Endothelial cell of umbilical vein (primary cell): Measurements from ENCODE around the gene ARHGEF39. TPM values are rescaled to one million over a fixed set of nuclear protein-coding genes. Genes with fewer than 3 reads are reported as not detected.

ENCODE experiments used
- BruUV-seq: library from RNA; stranded (reverse); fragments of 400-500 nt; replicated peaks from 2 replicates; lab custom pipeline; 2021; lab: Mats Ljungman, UMichigan
- CTCF ChIA-PET: fragments of 300-600, 350-600 bp; sonication (Branson Sonifier 250); formaldehyde crosslinking; loops from one replicate; lab custom pipeline; 2021; ENCODE audit warnings: antibody characterized with exemption, inconsistent platforms; lab: Charles Lee
- POLR2A ChIA-PET: fragments of 300-600, 350-600 bp; sonication (Branson Sonifier 250); formaldehyde crosslinking; loops from one replicate; lab custom pipeline; 2021; ENCODE audit warnings: antibody characterized with exemption, inconsistent platforms; lab: Charles Lee
- DNase-seq: peaks from one replicate; pipeline ENCODE4 v3.0.0-alpha.2; 2011; ENCODE audit warnings: low read depth, low spot score
- FAIRE-seq: peaks from 2 replicates; lab custom pipeline; 2011; peaks lifted over from hg19 to GRCh38; lab: Jason Lieb, UNC
- H2AFZ ChIP-seq: 2 replicates; pipeline ENCODE4 v1.6.0; 2012; ENCODE audit warnings: low read depth, low read length, control low read depth, inconsistent platforms
- H3K27ac ChIP-seq: 2 replicates; pipeline ENCODE4 v1.5.1; 2011; ENCODE audit warnings: low read depth, mild to moderate bottlenecking, control low read depth, low read length, moderate library complexity; ENCODE audit not compliant: insufficient read depth
- H3K27me3 ChIP-seq, 2 experiments: 2 replicates each; pipeline versions ENCODE4 v1.6.0 to v1.6.1; 2011; ENCODE audit warnings: low read length in 2 of 2, mixed read lengths in 1 of 2; ENCODE audit not compliant: control insufficient read depth in 2 of 2, insufficient read depth in 2 of 2
- H3K36me3 ChIP-seq, 2 experiments: 2 replicates in 1 of 2; 3 replicates in 1 of 2; pipeline ENCODE4 v1.5.1; 2011; ENCODE audit warnings: low read length in 2 of 2, mild to moderate bottlenecking in 1 of 2, moderate library complexity in 1 of 2; ENCODE audit not compliant: control insufficient read depth in 2 of 2, insufficient read depth in 2 of 2; ENCODE audit errors: extremely low read depth in 1 of 2
- H3K4me1 ChIP-seq: 3 replicates; pipeline ENCODE4 v1.5.1; 2011; ENCODE audit warnings: mild to moderate bottlenecking, low read length; ENCODE audit not compliant: control insufficient read depth, insufficient read depth; ENCODE audit errors: extremely low read depth
- H3K4me2 ChIP-seq: 2 replicates; pipeline ENCODE4 v1.6.1; 2011; ENCODE audit warnings: low read length, control low read depth, mixed read lengths; ENCODE audit not compliant: insufficient read depth
- H3K4me3 ChIP-seq, 3 experiments: fragments of 200-600 bp in 1 of 3; sonication (generic), shearing (Covaris generic) in 1 of 3; replicated peaks in 1 of 3; 2 replicates each; pipeline ENCODE4 v1.5.1; 2011 to 2016; ENCODE audit warnings: control low read depth in 3 of 3, low read length in 3 of 3, mild to moderate bottlenecking in 2 of 3, inconsistent platforms in 1 of 3, low read depth in 1 of 3, moderate library complexity in 1 of 3; ENCODE audit not compliant: insufficient read depth in 1 of 3
- H3K79me2 ChIP-seq: 2 replicates; pipeline ENCODE4 v1.6.0; 2012; ENCODE audit warnings: low read length, inconsistent platforms; ENCODE audit not compliant: control insufficient read depth, insufficient read depth
- H3K9ac ChIP-seq: replicated peaks from 2 replicates; pipeline ENCODE3; 2011; ENCODE audit warnings: low read length, control low read depth; ENCODE audit not compliant: insufficient read depth; ENCODE audit errors: extremely low read depth
- H3K9me1 ChIP-seq: replicated peaks from 3 replicates; pipeline ENCODE4 v1.6.0; 2011; ENCODE audit warnings: mild to moderate bottlenecking, low read length; ENCODE audit not compliant: control insufficient read depth, insufficient read depth; ENCODE audit errors: extremely low read depth
- H3K9me3 ChIP-seq: replicated peaks from 2 replicates; pipeline ENCODE4 v1.5.1; 2012; ENCODE audit warnings: low read length, inconsistent platforms; ENCODE audit not compliant: control insufficient read depth, insufficient read depth
- H4K20me1 ChIP-seq: replicated peaks from 2 replicates; pipeline ENCODE3; 2011; ENCODE audit warnings: mild to moderate bottlenecking, low read length; ENCODE audit not compliant: control insufficient read depth, insufficient read depth; ENCODE audit errors: extremely low read depth
- EZH2 ChIP-seq: IDR thresholded peaks from 2 replicates; pipeline ENCODE4 v1.6.1; 2012; ENCODE audit warnings: borderline replicate concordance, low read depth, mild to moderate bottlenecking, moderate library complexity, low read length, inconsistent platforms; ENCODE audit not compliant: severe bottlenecking
- FOS ChIP-seq: IDR thresholded peaks from 2 replicates; pipeline ENCODE4 v1.6.1; 2011; ENCODE audit warnings: mild to moderate bottlenecking, low read length, moderate library complexity, borderline replicate concordance; ENCODE audit not compliant: insufficient read depth
- GATA2 ChIP-seq: IDR thresholded peaks from 2 replicates; pipeline ENCODE4 v1.7.0; 2011; ENCODE audit warnings: low read depth, mild to moderate bottlenecking, moderate library complexity, mixed read lengths, low read length; ENCODE audit not compliant: insufficient read length, insufficient read depth
- JUN ChIP-seq: IDR thresholded peaks from 2 replicates; pipeline ENCODE4 v1.6.1; 2011; ENCODE audit warnings: borderline replicate concordance, low read depth; ENCODE audit not compliant: insufficient read length, insufficient read depth
- MAX ChIP-seq: IDR thresholded peaks from 2 replicates; pipeline ENCODE4 v1.6.1; 2011; ENCODE audit not compliant: insufficient read depth, insufficient read length
- MYC ChIP-seq: IDR thresholded peaks from one replicate; pipeline ENCODE4 v1.6.1; 2011; ENCODE audit warnings: mild to moderate bottlenecking, low read depth, low read length
- POLR2A ChIP-seq: IDR thresholded peaks from 2 replicates; pipeline ENCODE4 v1.6.1; 2012; ENCODE audit warnings: low read depth, mild to moderate bottlenecking, control low read depth, low read length
- POLR2AphosphoS5 ChIP-seq: IDR thresholded peaks from 2 replicates; pipeline ENCODE4 v1.6.1; 2012; ENCODE audit warnings: low read depth, mild to moderate bottlenecking, control low read depth, low read length, moderate library complexity; ENCODE audit not compliant: insufficient read depth
- dilution Hi-C: fragments of 300-500 bp; cut with MboI; formaldehyde crosslinking; loops from one replicate; pipeline ENCODE4 v1.15.0; 2019; ENCODE audit warnings: low sequenced_read_pairs; ENCODE audit not compliant: extremely low pct_ligation_motif_present
- intact Hi-C: fragments of 100-400 bp; cut with micrococcal nuclease; formaldehyde crosslinking; loops from one replicate; pipeline ENCODE4 v1.10.0; 2022
- polyA plus RNA-seq, 4 experiments: library from polyadenylated mRNA; depleted of rRNA in 3 of 4; stranded (reverse) in 3 of 4; unstranded in 1 of 4; fragments of >200 nt; gene quantifications; 2 replicates each; pipeline versions ENCODE4 v1.2.1 to v1.2.3, GENCODE V29; 2011 to 2012; ENCODE audit warnings: missing spikeins in 1 of 4
- total RNA-seq: library from RNA; stranded (reverse); gene quantifications from 2 replicates; pipeline ENCODE4 v1.2.3, GENCODE V29; 2021
- TF ChIP-seq, protein P1 (sequence below), 2 donors: IDR thresholded peaks; 1 replicate in 1 of 2; 2 replicates in 1 of 2; pipeline ENCODE4 v1.5.1; 2011; ENCODE audit warnings: low read length in 2 of 2, mild to moderate bottlenecking in 2 of 2, moderate library complexity in 2 of 2, control low read depth in 1 of 2, inconsistent platforms in 1 of 2, low read depth in 1 of 2; ENCODE audit not compliant: insufficient read depth in 1 of 2; ENCODE audit errors: extremely low read depth in 1 of 2

ARHGEF39 gene
- total and polyA plus RNA-seq, 2 donors (not counting 3 experiments of a cell fraction or from before 2014, with no cell fraction given), result 4.7 to 6.5 TPM

GRCh38 chr9:35691757-35692301, 26.8 kb upstream of the ARHGEF39 start:
- peaks cover 30% of the 10 kb centered on the region for H3K79me2 ChIP-seq
- TF ChIP-seq GATA2 (no peak), MYC (no peak), MAX (no peak)
- dilution Hi-C loops (no loop called here), intact Hi-C loops (loop anchor here (2.0 kb wide), 1 partner anchor 41 kb away; the partner anchor contains the start of genes CREB3 and TLN1)
- H3K27ac ChIP-seq, result no peak overlapping the region
- POLR2A ChIA-PET, result interaction anchor here (1.4 kb wide), 1 partner anchor 21 kb away, joined by 3 read pairs; no protein-coding TSS in a partner anchor
- FAIRE-seq (no peak), DNase-seq (no peak)
- no peaks in the 10 kb centered on the region for H4K20me1 ChIP-seq
- no peaks in the 10 kb centered on the region for H3K9me1 ChIP-seq
- peaks cover 26% of the 10 kb centered on the region for H3K4me1 ChIP-seq
- H3K4me2 ChIP-seq, result no peak overlapping the region
- H3K9me3 ChIP-seq, result no peaks in the 10 kb centered on the region
- H3K36me3 ChIP-seq, result peaks cover 6 to 8% of the 10 kb centered on the region in 2 experiments
- no TSS peak for BruUV-seq
- CTCF ChIA-PET, result interaction anchor here (3.3 to 13.5 kb wide), 2 partner anchors 31 to 36 kb away, joined by 16 to 227 read pairs; partner anchors contain the start of genes ARHGEF39, CCDC107 and RMRP
- no peak overlapping the region for H3K9ac ChIP-seq
- H3K27me3 ChIP-seq, result no peaks in the 10 kb centered on the region
- H2AFZ ChIP-seq, result no peak overlapping the region
- no peak overlapping the region for H3K4me3 ChIP-seq

GRCh38 chr9:35691334-35691650, 26.3 kb upstream of the ARHGEF39 start:
- Histone ChIP-seq H3K27me3 (no peaks in the 10 kb centered on the region), H3K4me3 (peak overlapping the region; percentile 60 to 70 (median 66)), H3K79me2 (peaks cover 34% of the 10 kb centered on the region), H3K9ac (no peak overlapping the region), H4K20me1 (no peaks in the 10 kb centered on the region), H2AFZ (peak overlapping the region; percentile 45), H3K36me3 (peaks cover 6 to 7% of the 10 kb centered on the region in 2 experiments), H3K4me2 (peak overlapping the region; percentile 48), H3K9me3 (no peaks in the 10 kb centered on the region), H3K27ac (peak overlapping the region; percentile 13), H3K4me1 (peaks cover 28% of the 10 kb centered on the region), H3K9me1 (no peaks in the 10 kb centered on the region)
- CTCF ChIA-PET, result interaction anchor here (1.0 to 13.5 kb wide), 5 partner anchors 22 to 88 kb away, joined by 3 to 227 read pairs (median 6); partner anchors contain the start of genes ARHGEF39, CCDC107 and RMRP
- TF ChIP-seq POLR2A, result no peak
- TF ChIP-seq, protein P1, sequence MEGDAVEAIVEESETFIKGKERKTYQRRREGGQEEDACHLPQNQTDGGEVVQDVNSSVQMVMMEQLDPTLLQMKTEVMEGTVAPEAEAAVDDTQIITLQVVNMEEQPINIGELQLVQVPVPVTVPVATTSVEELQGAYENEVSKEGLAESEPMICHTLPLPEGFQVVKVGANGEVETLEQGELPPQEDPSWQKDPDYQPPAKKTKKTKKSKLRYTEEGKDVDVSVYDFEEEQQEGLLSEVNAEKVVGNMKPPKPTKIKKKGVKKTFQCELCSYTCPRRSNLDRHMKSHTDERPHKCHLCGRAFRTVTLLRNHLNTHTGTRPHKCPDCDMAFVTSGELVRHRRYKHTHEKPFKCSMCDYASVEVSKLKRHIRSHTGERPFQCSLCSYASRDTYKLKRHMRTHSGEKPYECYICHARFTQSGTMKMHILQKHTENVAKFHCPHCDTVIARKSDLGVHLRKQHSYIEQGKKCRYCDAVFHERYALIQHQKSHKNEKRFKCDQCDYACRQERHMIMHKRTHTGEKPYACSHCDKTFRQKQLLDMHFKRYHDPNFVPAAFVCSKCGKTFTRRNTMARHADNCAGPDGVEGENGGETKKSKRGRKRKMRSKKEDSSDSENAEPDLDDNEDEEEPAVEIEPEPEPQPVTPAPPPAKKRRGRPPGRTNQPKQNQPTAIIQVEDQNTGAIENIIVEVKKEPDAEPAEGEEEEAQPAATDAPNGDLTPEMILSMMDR (IDR thresholded peaks at IDR 0.05; ENCODE audit: extremely low read depth in 1 of 2, insufficient read depth in 1 of 2, low read depth in 1 of 2, low read length in 2 of 2), result no peak
- no peak for TF ChIP-seq MYC
- TF ChIP-seq MAX, result no peak
- TF ChIP-seq POLR2AphosphoS5, result no peak
- TF ChIP-seq GATA2, result no peak
- no peak for TF ChIP-seq JUN
- TF ChIP-seq EZH2, result no peak
- TF ChIP-seq FOS, result no peak
- FAIRE-seq (no peak), DNase-seq (no peak)
- BruUV-seq, result no TSS peak
- dilution Hi-C loops (no loop called here), intact Hi-C loops (loop anchor here (2.0 kb wide), 1 partner anchor 42 kb away; the partner anchor contains the start of genes CREB3 and TLN1)
- POLR2A ChIA-PET, result interaction anchor here (1.1 to 1.7 kb wide), 5 partner anchors 11 to 36 kb away, joined by 3 to 7 read pairs (median 5); partner anchors contain the start of gene ARHGEF39
